Hepatocyte (in vitro differentiated cells): ENCODE data around the gene CCDC88C.

Source experiments
- EZH2 ChIP-seq: fragments of 200-600 bp; sonication (generic); IDR thresholded peaks from 2 replicates; pipeline ENCODE4 v1.6.1; 2016; ENCODE audit warnings: antibody characterized with exemption, mild to moderate bottlenecking, borderline replicate concordance
- EZH2phosphoT487 ChIP-seq: fragments of 200-600 bp; sonication (generic); IDR thresholded peaks from one replicate; pipeline ENCODE4 v1.6.1; 2018; ENCODE audit warnings: antibody characterized with exemption, mild to moderate bottlenecking, low read depth, moderate library complexity; ENCODE audit not compliant: unreplicated experiment, severe bottlenecking
- TF ChIP-seq, protein P1 (sequence below): fragments of 200-600 bp; sonication (generic); IDR thresholded peaks from 2 replicates; pipeline ENCODE4 v1.5.1; 2016; ENCODE audit warnings: antibody characterized with exemption, mild to moderate bottlenecking; ENCODE audit not compliant: poor library complexity

DNA sequence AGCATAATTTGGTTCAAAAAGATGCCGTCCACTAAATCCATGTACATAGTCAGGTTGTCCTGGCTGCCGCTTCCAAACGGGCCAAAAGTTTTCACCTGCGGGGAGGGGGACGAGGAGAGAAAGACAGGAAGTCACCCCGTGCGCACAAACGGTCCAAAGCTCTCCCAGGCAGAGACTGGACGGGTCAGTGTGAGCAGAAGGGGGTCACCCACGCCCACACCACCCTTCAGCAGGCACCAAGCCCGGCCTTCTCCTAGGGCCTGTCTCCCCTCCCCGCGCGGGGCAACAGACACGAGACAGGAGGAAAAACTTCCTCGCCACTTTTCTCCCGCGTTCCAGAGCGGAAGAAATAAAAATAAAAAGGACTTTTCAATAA is 888 bp downstream of the CCDC88C start:
- TF ChIP-seq, protein P1, sequence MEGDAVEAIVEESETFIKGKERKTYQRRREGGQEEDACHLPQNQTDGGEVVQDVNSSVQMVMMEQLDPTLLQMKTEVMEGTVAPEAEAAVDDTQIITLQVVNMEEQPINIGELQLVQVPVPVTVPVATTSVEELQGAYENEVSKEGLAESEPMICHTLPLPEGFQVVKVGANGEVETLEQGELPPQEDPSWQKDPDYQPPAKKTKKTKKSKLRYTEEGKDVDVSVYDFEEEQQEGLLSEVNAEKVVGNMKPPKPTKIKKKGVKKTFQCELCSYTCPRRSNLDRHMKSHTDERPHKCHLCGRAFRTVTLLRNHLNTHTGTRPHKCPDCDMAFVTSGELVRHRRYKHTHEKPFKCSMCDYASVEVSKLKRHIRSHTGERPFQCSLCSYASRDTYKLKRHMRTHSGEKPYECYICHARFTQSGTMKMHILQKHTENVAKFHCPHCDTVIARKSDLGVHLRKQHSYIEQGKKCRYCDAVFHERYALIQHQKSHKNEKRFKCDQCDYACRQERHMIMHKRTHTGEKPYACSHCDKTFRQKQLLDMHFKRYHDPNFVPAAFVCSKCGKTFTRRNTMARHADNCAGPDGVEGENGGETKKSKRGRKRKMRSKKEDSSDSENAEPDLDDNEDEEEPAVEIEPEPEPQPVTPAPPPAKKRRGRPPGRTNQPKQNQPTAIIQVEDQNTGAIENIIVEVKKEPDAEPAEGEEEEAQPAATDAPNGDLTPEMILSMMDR, result no peak
- TF ChIP-seq EZH2 (no peak), EZH2phosphoT487 (no peak)
